Lung (tissue), 16 donors: ENCODE measurements around the gene DNAJB6. TPM values are rescaled to one million over a fixed set of nuclear protein-coding genes. Genes with fewer than 3 reads are reported as not detected.

Experiments used
- ATAC-seq: fragments of 200-7000 bp; cut with Tn5 transposase; one replicate; pipeline ENCODE4 v1.9.1; 2020; ENCODE audit warnings: moderate number of reproducible peaks; ENCODE audit not compliant: insufficient read depth, low FRiP score
- DNase-seq, 3 donors: peaks; one replicate each; pipeline ENCODE4 v3.0.0-alpha.2; 2013 to 2017
- H3K27ac ChIP-seq, 2 donors: one replicate each; pipeline ENCODE4 v1.5.1; 2013; ENCODE audit warnings: mild to moderate bottlenecking in 2 of 2, moderate library complexity in 2 of 2, control low read depth in 1 of 2, inconsistent platforms in 1 of 2, low read depth in 1 of 2, low read length in 1 of 2
- H3K27me3 ChIP-seq, 3 donors: one replicate each; pipeline ENCODE4 v1.5.1; 2013; ENCODE audit warnings: low read length in 2 of 3; ENCODE audit not compliant: control insufficient read depth in 3 of 3, insufficient read depth in 3 of 3
- H3K36me3 ChIP-seq, 4 donors: one replicate each; pipeline ENCODE4 v1.5.1; 2013; ENCODE audit warnings: low read length in 4 of 4, mild to moderate bottlenecking in 1 of 4, moderate library complexity in 1 of 4; ENCODE audit not compliant: control insufficient read depth in 4 of 4, insufficient read depth in 4 of 4
- H3K4me1 ChIP-seq, 5 donors: one replicate each; pipeline ENCODE4 v1.5.1; 2013; ENCODE audit warnings: low read length in 5 of 5, mild to moderate bottlenecking in 2 of 5, moderate library complexity in 1 of 5; ENCODE audit not compliant: control insufficient read depth in 5 of 5, insufficient read depth in 5 of 5
- H3K4me3 ChIP-seq: one replicate; pipeline ENCODE4 v1.5.1; 2013; ENCODE audit warnings: mild to moderate bottlenecking, control low read depth, moderate library complexity
- H3K9ac ChIP-seq, 2 donors: one replicate each; pipeline ENCODE4 v1.5.1; 2013; ENCODE audit warnings: low read length in 2 of 2, control low read depth in 1 of 2; ENCODE audit not compliant: insufficient read depth in 1 of 2
- H3K9me3 ChIP-seq, 4 donors: one replicate each; pipeline ENCODE4 v1.5.1; 2013; ENCODE audit warnings: low read length in 3 of 4, mild to moderate bottlenecking in 1 of 4, moderate library complexity in 1 of 4; ENCODE audit not compliant: control insufficient read depth in 4 of 4, insufficient read depth in 3 of 4
- WGBS, 2 donors: extraction: QIAGEN DNeasy Blood & Tissue Kit; methylation state at CpG; one replicate each; pipeline ENCODE4 v1.1.7; 2013; 5-methylcytosine and 5-hydroxymethylcytosine counted together
- long read RNA-seq, 5 donors: transcript quantifications; one replicate each; lab custom pipeline, GENCODE V29; 2026
- polyA plus RNA-seq, 2 donors: library from polyadenylated mRNA; stranded (reverse); fragments of 200-250 nt; gene quantifications; one replicate each; pipeline ENCODE4 v1.2.1, GENCODE V29; 2013
- total RNA-seq, 2 donors: library from RNA; depleted of rRNA in 1 of 2; stranded (reverse); fragments of >200 nt in 1 of 2; gene quantifications; one replicate each; pipeline ENCODE4 v1.2.1, GENCODE V29; 2014 to 2021
- TF ChIP-seq, protein P1 (sequence below): IDR thresholded peaks from 2 replicates; pipeline ENCODE4 v1.5.1; 2012; ENCODE audit warnings: mild to moderate bottlenecking; ENCODE audit errors: control extremely low read depth, extremely low read depth
- donor health status: control.
- donor health status: control.
- donor health status: Bipolar disorder and iron deficiency.
- donor health status: healthy.
- donor health status: DM: yes; HTN: yes; CAD: no.

The DNAJB6 gene
- total RNA-seq (100 to 1,000 TPM in 1 of 2 donors, 10 to 100 TPM in 1; 74.6 to 117 TPM), polyA plus RNA-seq (10 to 100 TPM; 58.1 to 91.4 TPM)
- long read RNA-seq, donor 1, full-length matches to known transcripts, result 39 of 45 reads
- long read RNA-seq, donor 1, partial matches to known transcripts, result 6 of 45 reads
- long read RNA-seq, donor 1, other reads (novel, unspliced or antisense), result 0 of 45 reads
- long read RNA-seq, donor 2, full-length matches to known transcripts, result 14 of 28 reads
- long read RNA-seq, donor 2, partial matches to known transcripts, result 14 of 28 reads
- long read RNA-seq, donor 2, other reads (novel, unspliced or antisense), result 0 of 28 reads
- long read RNA-seq, donor 3, full-length matches to known transcripts, result 13 of 13 reads
- long read RNA-seq, donor 3, partial matches to known transcripts, result 0 of 13 reads
- long read RNA-seq, donor 3, other reads (novel, unspliced or antisense), result 0 of 13 reads
- long read RNA-seq, donor 4, full-length matches to known transcripts, result 10 of 27 reads
- long read RNA-seq, donor 4, partial matches to known transcripts, result 17 of 27 reads
- long read RNA-seq, donor 4, other reads (novel, unspliced or antisense), result 0 of 27 reads
- long read RNA-seq, donor 5, full-length matches to known transcripts, result 55 of 99 reads
- long read RNA-seq, donor 5, partial matches to known transcripts, result 44 of 99 reads
- long read RNA-seq, donor 5, other reads (novel, unspliced or antisense), result 0 of 99 reads

- DNase-seq (peak; percentile 96 to 97 (median 96)), ATAC-seq (peak; percentile 86)
- H3K27ac ChIP-seq, result peak within 1 kb of the TSS; percentile 93 to 96
- TF ChIP-seq, protein P1, sequence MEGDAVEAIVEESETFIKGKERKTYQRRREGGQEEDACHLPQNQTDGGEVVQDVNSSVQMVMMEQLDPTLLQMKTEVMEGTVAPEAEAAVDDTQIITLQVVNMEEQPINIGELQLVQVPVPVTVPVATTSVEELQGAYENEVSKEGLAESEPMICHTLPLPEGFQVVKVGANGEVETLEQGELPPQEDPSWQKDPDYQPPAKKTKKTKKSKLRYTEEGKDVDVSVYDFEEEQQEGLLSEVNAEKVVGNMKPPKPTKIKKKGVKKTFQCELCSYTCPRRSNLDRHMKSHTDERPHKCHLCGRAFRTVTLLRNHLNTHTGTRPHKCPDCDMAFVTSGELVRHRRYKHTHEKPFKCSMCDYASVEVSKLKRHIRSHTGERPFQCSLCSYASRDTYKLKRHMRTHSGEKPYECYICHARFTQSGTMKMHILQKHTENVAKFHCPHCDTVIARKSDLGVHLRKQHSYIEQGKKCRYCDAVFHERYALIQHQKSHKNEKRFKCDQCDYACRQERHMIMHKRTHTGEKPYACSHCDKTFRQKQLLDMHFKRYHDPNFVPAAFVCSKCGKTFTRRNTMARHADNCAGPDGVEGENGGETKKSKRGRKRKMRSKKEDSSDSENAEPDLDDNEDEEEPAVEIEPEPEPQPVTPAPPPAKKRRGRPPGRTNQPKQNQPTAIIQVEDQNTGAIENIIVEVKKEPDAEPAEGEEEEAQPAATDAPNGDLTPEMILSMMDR, result no peak
- peaks cover 5 to 12% (median 8%) of the 10 kb centered on the region in 5 donors for H3K4me1 ChIP-seq
- H3K27me3 ChIP-seq, result peaks cover 0 to 3% (median 2%) of the 10 kb centered on the region in 3 donors
- no peaks in the 10 kb centered on the region for H3K36me3 ChIP-seq
- WGBS, 2 donors, result 1% methylated on average over 93 to 114 of the region's 114 CpGs
- H3K9ac ChIP-seq, result peak within 1 kb of the TSS; percentile 59 to 92
- no peaks in the 10 kb centered on the region for H3K9me3 ChIP-seq
- H3K4me3 ChIP-seq, result peak within 1 kb of the TSS; percentile 90
Observed at GRCh38 chr7:157336383-157337315, at the start of gene DNAJB6. DNAJB6 (plus strand) TSS chr7:157337004; CDS start chr7:157358573, 21,569 bp downstream.

- Histone ChIP-seq H3K27me3 (no peaks in the 10 kb centered on the region), H3K9ac (no peak overlapping the region), H3K36me3 (no peaks in the 10 kb centered on the region), H3K9me3 (peaks cover 0 to 4% (median 0%) of the 10 kb centered on the region in 4 donors), H3K4me3 (no peak overlapping the region), H3K27ac (no peak overlapping the region), H3K4me1 (no peaks in the 10 kb centered on the region)
- TF ChIP-seq, protein P1, result no peak
- ATAC-seq (no peak), DNase-seq (no peak)
- 85 to 93% methylated on average over 26 to 29 of the region's 29 CpGs for WGBS, 2 donors
Observed at GRCh38 chr7:157291404-157292080, 45.3 kb upstream of the DNAJB6 start.

- DNase-seq, result no peak
- Histone ChIP-seq H3K36me3 (no peaks in the 10 kb centered on the region), H3K4me1 (no peaks in the 10 kb centered on the region), H3K27me3 (no peaks in the 10 kb centered on the region), H3K9me3 (peaks cover 0 to 4% (median 0%) of the 10 kb centered on the region in 4 donors), H3K4me3 (no peak overlapping the region), H3K9ac (no peak overlapping the region), H3K27ac (no peak overlapping the region)
- no peak for ATAC-seq
- TF ChIP-seq, protein P1, result no peak
- 93 to 96% methylated on average over 9 of the region's 9 CpGs for WGBS, 2 donors
Observed at GRCh38 chr7:157292258-157292657, 44.5 kb upstream of the DNAJB6 start.
